Caki2 (cell line): Measurements from ENCODE around the gene ZFYVE28. TPM values are rescaled to one million over a fixed set of nuclear protein-coding genes. Genes with fewer than 3 reads are reported as not detected.

Source experiments
- DNase-seq: peaks from one replicate; pipeline ENCODE4 v3.0.0-alpha.2; 2015; ENCODE audit warnings: low read depth
- in situ Hi-C: cut with HindIII; loops from 2 replicates; pipeline ENCODE4 v1.10.0; 2016; ENCODE audit warnings: low sequenced_read_pairs, low pct_unique_long_range_greater_than_20kb, mixed read lengths
- total RNA-seq: library from RNA; depleted of rRNA; stranded (reverse); fragments of >200 nt; shearing (Covaris generic); gene quantifications from 2 replicates; pipeline ENCODE4 v1.2.3, GENCODE V29; 2014; ENCODE audit warnings: low replicate concordance

ZFYVE28 gene
- total RNA-seq, 1 experiment from 2014 or later, result 0.91 TPM

DNA sequence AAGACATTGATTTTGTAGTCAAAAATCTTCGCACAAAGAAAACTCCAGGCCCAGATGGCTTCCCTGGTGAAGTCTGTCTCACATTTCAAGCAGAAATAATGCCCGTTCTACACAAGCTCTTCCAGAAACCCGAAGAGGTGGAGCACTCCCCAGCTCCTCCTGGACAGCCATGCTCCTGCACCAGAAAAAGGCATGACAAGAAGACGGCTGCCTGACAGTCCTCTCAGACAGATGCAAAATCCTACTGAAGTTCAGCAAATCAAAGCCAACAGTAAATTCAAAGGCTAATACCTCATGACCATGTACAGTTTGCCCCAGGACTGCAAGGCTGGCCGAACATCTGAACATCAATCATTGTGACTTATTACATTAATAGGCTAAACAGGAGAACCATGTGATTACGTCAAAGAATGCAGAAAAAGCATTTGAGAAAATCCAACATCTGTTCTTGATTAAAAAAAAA is 125.8 kb downstream of the ZFYVE28 start:
- in situ Hi-C loops, result no loop called here
- DNase-seq, result no peak

GRCh38 chr4:2291705-2292645 is 126.5 kb downstream of the ZFYVE28 start:
- DNase-seq, result no peak
- in situ Hi-C loops, result no loop called here

GRCh38 chr4:2290974-2291704 is 127.3 kb downstream of the ZFYVE28 start:
- no peak for DNase-seq
- in situ Hi-C loops, result no loop called here

- in situ Hi-C loops, result no loop called here
- no peak for DNase-seq
These were observed 128.0 kb downstream of the ZFYVE28 start for GRCh38 chr4:2290488-2290887.

- DNase-seq, result no peak
- in situ Hi-C loops, result no loop called here
These were observed 128.5 kb downstream of the ZFYVE28 start for GRCh38 chr4:2289955-2290333.

GRCh38 chr4:2289311-2289954 is 129.0 kb downstream of the ZFYVE28 start:
- no peak for DNase-seq
- in situ Hi-C loops, result no loop called here

- DNase-seq, result no peak
- in situ Hi-C loops, result no loop called here
These were observed 130.3 kb downstream of the ZFYVE28 start for GRCh38 chr4:2288051-2288541.

DNA sequence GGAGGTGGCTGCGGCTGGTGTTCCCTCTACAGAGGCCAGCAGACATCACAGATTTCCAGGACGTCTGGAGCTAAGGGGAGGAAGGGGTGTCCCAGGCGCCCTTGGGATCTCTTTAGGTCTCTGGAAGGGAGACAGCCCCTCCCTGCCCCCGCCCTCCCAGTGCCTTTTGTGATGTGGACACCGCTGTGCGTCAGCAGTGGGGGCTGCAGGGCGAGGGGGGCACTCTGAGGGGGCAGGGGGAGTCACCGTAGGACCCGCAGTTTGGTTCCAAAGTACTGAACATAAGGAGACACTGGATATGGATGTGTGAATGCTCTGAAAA is 130.9 kb downstream of the ZFYVE28 start:
- in situ Hi-C loops, result no loop called here

DNA sequence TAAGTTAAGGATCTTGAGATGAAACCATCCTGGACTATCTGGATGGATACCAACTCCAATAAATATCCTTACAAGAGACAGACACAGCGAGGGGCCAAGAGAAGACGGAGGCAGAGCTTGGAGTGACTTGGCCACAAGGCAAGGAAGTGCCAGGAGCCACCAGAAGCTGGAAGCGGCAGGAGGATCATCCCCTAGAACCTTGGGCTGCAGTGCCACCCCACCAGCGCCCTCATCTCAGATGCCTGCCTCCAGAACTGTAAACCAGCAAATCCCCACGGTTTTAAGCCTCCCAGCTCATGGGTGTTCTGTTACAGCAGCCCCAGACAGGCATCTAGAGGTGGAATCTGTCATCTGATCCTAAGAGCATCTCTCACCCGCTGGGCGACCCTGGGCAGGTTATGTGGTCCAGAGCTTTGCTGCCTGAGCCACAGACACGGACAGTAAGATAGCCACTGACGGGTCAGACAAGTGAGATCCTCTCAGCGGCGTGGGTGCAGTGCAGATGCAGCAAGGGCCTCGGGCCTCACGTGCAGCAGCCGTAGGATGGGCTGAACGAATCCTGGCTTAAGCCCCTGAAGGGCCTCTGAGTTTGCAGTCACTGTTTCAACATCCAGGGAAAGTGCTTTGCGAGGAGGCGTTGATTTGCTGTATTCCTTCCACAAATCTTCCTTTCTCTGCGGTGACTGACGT is 131.4 kb downstream of the ZFYVE28 start:
- in situ Hi-C loops, result no loop called here
- no peak for DNase-seq

More for the DNA sequence above, 130.9 kb downstream of the ZFYVE28 start:
- no peak for DNase-seq

GRCh38 chr4:2285613-2286381 is 132.6 kb downstream of the ZFYVE28 start:
- no peak for DNase-seq
- in situ Hi-C loops, result no loop called here

- in situ Hi-C loops, result no loop called here
- peak; percentile 38 for DNase-seq
These were observed 133.4 kb downstream of the ZFYVE28 start for GRCh38 chr4:2284934-2285612.

DNA sequence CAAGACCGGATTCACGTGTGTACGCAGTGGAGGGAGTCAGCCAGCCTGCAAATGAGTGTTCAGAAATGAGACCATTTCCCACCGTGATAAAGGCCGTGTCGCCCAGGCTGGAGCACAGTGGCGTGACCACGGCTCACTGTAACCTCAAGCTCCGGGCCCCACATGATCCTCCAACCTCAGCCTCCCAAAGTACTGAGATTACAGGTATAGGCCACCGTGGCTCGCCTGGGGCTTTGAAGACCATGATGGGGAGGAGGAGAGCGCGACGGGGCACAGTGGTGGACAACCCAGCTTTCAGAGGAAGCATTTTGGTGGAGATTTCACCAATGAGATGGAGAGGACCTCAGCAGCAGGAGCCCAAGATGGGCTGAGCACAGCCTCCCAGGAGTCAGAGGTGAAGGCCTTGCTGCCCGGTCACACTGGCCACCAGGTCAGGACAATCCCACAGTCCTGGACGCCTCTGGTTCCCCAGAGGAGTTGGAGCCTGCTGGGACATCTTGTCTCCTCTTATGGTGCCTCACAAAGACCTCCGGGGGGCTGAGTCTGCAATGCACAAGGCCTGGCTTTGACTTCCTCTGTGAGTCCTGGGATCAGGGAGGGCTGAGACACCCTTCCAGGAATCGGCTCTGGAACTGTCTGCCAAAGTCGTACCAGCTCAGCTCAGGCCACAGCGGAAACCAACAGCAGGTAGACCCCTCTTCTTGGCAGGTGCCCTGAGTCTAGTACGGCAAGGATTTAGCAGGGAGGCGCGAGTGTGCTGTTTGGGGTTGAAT is 134.1 kb downstream of the ZFYVE28 start:
- in situ Hi-C loops, result no loop called here
- DNase-seq, result no peak

- in situ Hi-C loops, result no loop called here
- DNase-seq, result no peak
These were observed 135.2 kb downstream of the ZFYVE28 start for GRCh38 chr4:2283199-2283711.

DNA sequence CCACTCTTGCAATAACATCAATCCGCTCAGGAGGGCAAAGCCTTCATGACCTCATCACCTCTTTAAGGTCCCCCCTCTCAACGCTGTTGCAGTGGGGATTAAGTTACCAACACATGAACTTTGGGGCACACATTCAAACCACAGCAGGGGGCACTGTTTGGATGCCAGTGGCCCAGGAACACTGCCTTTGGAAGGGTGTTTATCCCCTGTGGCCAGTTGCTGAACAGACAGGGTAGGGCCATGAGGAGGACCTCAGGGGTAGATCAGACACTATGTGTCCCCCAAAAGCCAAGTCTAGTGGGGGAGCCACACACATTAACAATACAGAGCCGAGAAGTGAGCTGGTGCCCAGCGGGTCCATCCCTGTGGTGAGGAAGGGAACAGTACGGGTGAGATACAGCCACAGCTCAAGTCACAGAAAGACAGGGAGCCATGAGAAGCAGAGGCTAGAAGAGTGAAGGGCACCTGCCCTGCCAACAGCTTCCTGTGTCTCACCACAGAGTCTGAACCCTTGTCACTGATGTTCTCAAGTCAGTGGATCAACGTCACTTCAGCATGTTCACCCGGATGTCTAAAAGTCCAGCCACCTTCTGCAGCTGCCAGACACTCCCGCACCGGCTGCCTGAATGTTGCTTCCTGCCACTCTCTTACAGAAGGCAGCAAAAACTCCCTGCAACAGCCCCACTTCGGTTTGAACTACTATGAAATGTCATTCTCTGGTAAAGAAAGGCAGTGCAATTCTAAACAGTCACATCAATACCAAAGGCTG is 136.7 kb downstream of the ZFYVE28 start:
- DNase-seq, result no peak
- in situ Hi-C loops, result no loop called here

DNA sequence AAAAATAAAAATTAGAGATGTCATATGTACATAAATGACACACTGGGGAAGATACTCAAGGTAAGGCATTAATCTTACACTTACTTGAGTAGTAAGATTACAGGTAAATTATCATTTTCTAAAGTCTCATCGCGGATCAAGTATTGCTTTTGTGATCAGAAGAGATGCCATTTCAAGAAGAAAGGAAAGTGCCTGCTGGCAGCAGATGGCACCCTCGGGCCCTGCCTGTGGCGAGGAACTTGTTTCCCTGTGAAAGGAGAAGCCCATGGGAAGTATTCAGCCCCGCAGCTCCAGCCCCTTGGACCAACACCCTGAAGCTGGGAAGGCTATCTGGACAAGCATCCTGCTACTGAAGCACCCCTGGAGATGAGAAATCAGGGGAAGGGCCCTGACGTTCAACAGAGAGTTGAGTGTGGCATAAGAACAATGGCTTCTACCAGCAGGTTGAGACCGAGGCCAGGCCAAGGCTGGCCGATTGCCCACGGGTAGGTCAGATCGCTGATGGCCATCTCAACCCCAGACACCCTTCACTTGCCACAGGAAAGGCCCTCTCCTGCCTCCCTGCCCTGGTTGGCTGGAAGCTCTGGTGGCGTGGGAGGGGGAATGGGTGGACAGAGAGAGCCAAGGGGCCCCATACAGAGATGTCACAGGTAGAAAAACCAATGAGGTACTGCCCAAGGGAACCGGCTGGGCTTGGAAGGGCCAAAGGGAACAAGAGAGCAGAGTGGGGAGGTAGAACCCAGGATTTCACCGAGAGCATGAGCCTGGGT is 137.7 kb downstream of the ZFYVE28 start:
- no peak for DNase-seq

More for the DNA sequence above, 137.7 kb downstream of the ZFYVE28 start:
- in situ Hi-C loops, result no loop called here
